ENCODE measurements around the gene SDC1.

SDC1 gene

GRCh38 chr2:20232837-20233207 lies 7.9 kb upstream of the SDC1 start:
- H3K9me3 ChIP-seq (ENCODE audit: control insufficient read depth, low read length), result no peaks in the 10 kb centered on the region
- H3K9ac ChIP-seq, result no peak overlapping the region
- no peak overlapping the region for H2AFZ ChIP-seq
- no peaks in the 10 kb centered on the region for H3K27me3 ChIP-seq (ENCODE audit: control insufficient read depth, insufficient read depth, low read length)
- no peak overlapping the region for H3K4me2 ChIP-seq (ENCODE audit: low read length)
- H3K4me3 ChIP-seq (ENCODE audit: low read depth, low read length), result no peak overlapping the region
- H3K36me3 ChIP-seq (ENCODE audit: control insufficient read depth, insufficient read depth, low read length), result no peaks in the 10 kb centered on the region
- no peaks in the 10 kb centered on the region for H3K4me1 ChIP-seq
- no peaks in the 10 kb centered on the region for H3K79me2 ChIP-seq
- H3K27ac ChIP-seq, result no peak overlapping the region
- TF ChIP-seq CTCF (IDR thresholded peaks at IDR 0.05), result no peak

- no peak overlapping the region for H2AFZ ChIP-seq
- H3K4me1 ChIP-seq, result no peaks in the 10 kb centered on the region
- TF ChIP-seq CTCF (IDR thresholded peaks at IDR 0.05), result no peak
- H3K27me3 ChIP-seq (ENCODE audit: control insufficient read depth, insufficient read depth, low read length), result no peaks in the 10 kb centered on the region
- no peak overlapping the region for H3K4me2 ChIP-seq (ENCODE audit: low read length)
- H3K79me2 ChIP-seq, result no peaks in the 10 kb centered on the region
- no peak overlapping the region for H3K9ac ChIP-seq
- H3K9me3 ChIP-seq (ENCODE audit: control insufficient read depth, low read length), result no peaks in the 10 kb centered on the region
- H3K36me3 ChIP-seq (ENCODE audit: control insufficient read depth, insufficient read depth, low read length), result no peaks in the 10 kb centered on the region
- no peak overlapping the region for H3K27ac ChIP-seq
- H3K4me3 ChIP-seq (ENCODE audit: low read depth, low read length), result no peak overlapping the region
Measured at GRCh38 chr2:20231598-20232026, 6.7 kb upstream of the SDC1 start.

- Histone ChIP-seq H3K9ac (no peak overlapping the region), H3K9me3 (ENCODE audit: control insufficient read depth, low read length) (no peaks in the 10 kb centered on the region), H3K4me3 (ENCODE audit: low read depth, low read length) (no peak overlapping the region), H3K4me2 (ENCODE audit: low read length) (no peak overlapping the region), H3K27ac (no peak overlapping the region), H3K79me2 (no peaks in the 10 kb centered on the region), H3K36me3 (ENCODE audit: control insufficient read depth, insufficient read depth, low read length) (no peaks in the 10 kb centered on the region), H3K27me3 (ENCODE audit: control insufficient read depth, insufficient read depth, low read length) (no peaks in the 10 kb centered on the region), H3K4me1 (no peaks in the 10 kb centered on the region), H2AFZ (no peak overlapping the region)
- no peak for TF ChIP-seq CTCF (IDR thresholded peaks at IDR 0.05)
Measured at GRCh38 chr2:20231159-20231558, 6.2 kb upstream of the SDC1 start.

- Histone ChIP-seq H3K9ac (no peak overlapping the region), H3K27me3 (ENCODE audit: control insufficient read depth, insufficient read depth, low read length) (no peaks in the 10 kb centered on the region), H2AFZ (no peak overlapping the region), H3K4me3 (ENCODE audit: low read depth, low read length) (no peak overlapping the region), H3K4me1 (no peaks in the 10 kb centered on the region), H3K79me2 (no peaks in the 10 kb centered on the region), H3K36me3 (ENCODE audit: control insufficient read depth, insufficient read depth, low read length) (no peaks in the 10 kb centered on the region), H3K27ac (no peak overlapping the region), H3K9me3 (ENCODE audit: control insufficient read depth, low read length) (no peaks in the 10 kb centered on the region), H3K4me2 (ENCODE audit: low read length) (no peak overlapping the region)
- no peak for TF ChIP-seq CTCF (IDR thresholded peaks at IDR 0.05)
Measured at GRCh38 chr2:20230114-20230425, 5.1 kb upstream of the SDC1 start.

- Histone ChIP-seq H3K79me2 (no peaks in the 10 kb centered on the region), H3K4me3 (ENCODE audit: low read depth, low read length) (no peak overlapping the region), H3K9ac (no peak overlapping the region), H3K27me3 (ENCODE audit: control insufficient read depth, insufficient read depth, low read length) (no peaks in the 10 kb centered on the region), H3K4me1 (no peaks in the 10 kb centered on the region), H3K27ac (no peak overlapping the region), H3K4me2 (ENCODE audit: low read length) (no peak overlapping the region), H2AFZ (no peak overlapping the region), H3K36me3 (ENCODE audit: control insufficient read depth, insufficient read depth, low read length) (no peaks in the 10 kb centered on the region), H3K9me3 (ENCODE audit: control insufficient read depth, low read length) (no peaks in the 10 kb centered on the region)
- TF ChIP-seq CTCF (IDR thresholded peaks at IDR 0.05), result no peak
Measured at GRCh38 chr2:20229322-20230113, 4.6 kb upstream of the SDC1 start.

All from parathyroid adenoma (tissue), 2 donors.